Osteocyte (in vitro differentiated cells): Measurements from ENCODE around the gene KREMEN2. TPM values are rescaled to one million over a fixed set of nuclear protein-coding genes. Genes with fewer than 3 reads are reported as not detected.

Source experiments
- DNase-seq: peaks from one replicate; pipeline ENCODE4 v3.0.0; 2021; ENCODE audit warnings: mixed read lengths; ENCODE audit not compliant: unreplicated experiment; ENCODE audit errors: extremely low spot score
- H3K27ac Mint-ChIP-seq: one replicate; pipeline ENCODE4 v1.8.0; 2021; ENCODE audit warnings: mild to moderate bottlenecking, mixed read lengths; ENCODE audit not compliant: unreplicated experiment
- H3K27me3 Mint-ChIP-seq: one replicate; pipeline ENCODE4 v1.8.0; 2021; ENCODE audit warnings: mixed read lengths; ENCODE audit not compliant: unreplicated experiment
- H3K36me3 Mint-ChIP-seq: one replicate; pipeline ENCODE4 v1.8.0; 2021; ENCODE audit warnings: mixed read lengths; ENCODE audit not compliant: unreplicated experiment
- H3K4me1 Mint-ChIP-seq: one replicate; pipeline ENCODE4 v1.8.0; 2021; ENCODE audit warnings: mixed read lengths; ENCODE audit not compliant: unreplicated experiment
- H3K4me3 Mint-ChIP-seq: one replicate; pipeline ENCODE4 v1.8.0; 2021; ENCODE audit warnings: mild to moderate bottlenecking, moderate library complexity, mixed read lengths; ENCODE audit not compliant: unreplicated experiment
- H3K9me3 Mint-ChIP-seq: one replicate; pipeline ENCODE4 v1.8.0; 2021; ENCODE audit warnings: mixed read lengths; ENCODE audit not compliant: unreplicated experiment
- CTCF ChIP-seq: fragments of 200-600 bp; sonication (generic); IDR thresholded peaks from 2 replicates; pipeline ENCODE4 v1.5.0; 2021; ENCODE audit warnings: antibody characterized with exemption, mild to moderate bottlenecking, moderate library complexity
- total RNA-seq: library from RNA; stranded (reverse); gene quantifications from 2 replicates; pipeline ENCODE4 v1.2.1, GENCODE V29; 2021

KREMEN2 gene
- total RNA-seq, 1 donor from 2014 or later: not detected

- H3K9me3 Mint-ChIP-seq: no peaks in the 10 kb centered on the region
- H3K27ac Mint-ChIP-seq: no peak overlapping the region
- DNase-seq: no peak
- no peaks in the 10 kb centered on the region for H3K36me3 Mint-ChIP-seq
- peaks cover 18% of the 10 kb centered on the region for H3K4me1 Mint-ChIP-seq
- H3K4me3 Mint-ChIP-seq: no peak overlapping the region
- TF ChIP-seq CTCF: no peak
- H3K27me3 Mint-ChIP-seq: no peaks in the 10 kb centered on the region
Measured at GRCh38 chr16:2988590-2989099, 24.6 kb downstream of the KREMEN2 start.

DNA sequence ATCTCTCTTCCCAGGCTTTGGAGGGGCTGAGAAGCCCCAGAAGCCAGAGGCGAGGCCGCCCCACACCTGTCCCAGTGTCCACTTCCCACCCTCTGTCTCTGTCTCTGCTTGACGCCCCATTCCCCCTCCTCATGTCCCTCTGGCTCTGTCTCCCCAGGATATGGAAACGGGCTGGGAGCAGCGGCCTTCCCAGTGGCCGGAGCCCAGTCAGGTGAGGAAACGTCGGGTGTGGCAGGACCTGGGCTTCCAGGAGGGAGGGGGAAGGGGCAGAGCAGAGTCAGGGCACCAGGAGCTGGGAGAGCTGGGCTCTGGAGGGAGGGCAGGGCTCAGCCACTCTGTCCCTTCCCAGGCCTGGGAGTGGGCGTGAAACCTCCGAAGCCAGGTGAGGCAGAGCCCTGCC, 26.8 kb downstream of the KREMEN2 start:
- Mint-ChIP-seq H3K27me3 (no peaks in the 10 kb centered on the region), H3K36me3 (no peaks in the 10 kb centered on the region), H3K27ac (no peak overlapping the region), H3K4me1 (peaks cover 15% of the 10 kb centered on the region), H3K4me3 (no peak overlapping the region), H3K9me3 (no peaks in the 10 kb centered on the region)
- DNase-seq: no peak
- no peak for TF ChIP-seq CTCF

DNA sequence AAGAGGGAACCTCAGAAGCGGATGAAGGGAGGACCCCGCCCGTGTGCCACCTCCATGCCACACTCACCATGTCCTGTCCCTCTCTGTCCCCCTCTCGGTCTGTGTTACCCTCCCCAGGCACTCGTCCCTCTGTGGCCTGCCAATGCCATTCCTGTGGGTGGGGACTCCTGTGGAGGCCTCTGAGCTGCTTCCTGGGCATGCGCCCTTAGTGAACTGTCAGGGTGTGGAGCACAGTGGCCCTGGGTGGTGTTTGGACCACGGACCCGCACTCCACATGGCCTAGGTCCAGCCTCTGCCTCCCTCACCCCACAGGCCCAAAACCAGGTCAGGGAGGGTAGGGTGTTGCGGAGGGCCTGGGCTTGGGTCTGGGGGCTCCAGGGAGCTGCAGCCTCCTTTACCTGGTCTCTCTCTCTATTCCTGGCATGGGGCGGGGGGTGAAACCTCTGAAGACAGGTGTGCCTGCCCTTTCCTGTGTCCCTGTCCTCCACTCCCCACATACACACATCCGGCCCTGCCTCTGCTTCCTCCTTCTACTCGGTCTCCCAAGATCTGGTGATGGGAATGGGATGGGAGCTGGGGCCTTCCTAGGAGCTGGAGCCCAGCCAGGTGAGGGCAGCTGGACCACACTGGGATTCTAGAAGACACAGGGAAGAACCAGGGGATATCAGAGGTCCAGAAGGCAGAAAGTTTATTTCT, 27.6 kb downstream of the KREMEN2 start:
- Mint-ChIP-seq H3K27me3 (no peaks in the 10 kb centered on the region), H3K36me3 (no peaks in the 10 kb centered on the region), H3K4me3 (no peak overlapping the region), H3K4me1 (peaks cover 10% of the 10 kb centered on the region), H3K27ac (no peak overlapping the region), H3K9me3 (no peaks in the 10 kb centered on the region)
- no peak for DNase-seq
- no peak for TF ChIP-seq CTCF

GRCh38 chr16:2992383-2993081, 28.5 kb downstream of the KREMEN2 start:
- Mint-ChIP-seq H3K4me3 (no peak overlapping the region), H3K9me3 (no peaks in the 10 kb centered on the region), H3K36me3 (no peaks in the 10 kb centered on the region), H3K27me3 (no peaks in the 10 kb centered on the region), H3K27ac (no peak overlapping the region), H3K4me1 (peaks cover 8% of the 10 kb centered on the region)
- DNase-seq: no peak
- TF ChIP-seq CTCF: no peak

- Mint-ChIP-seq H3K27me3 (peaks cover 16% of the 10 kb centered on the region), H3K36me3 (no peaks in the 10 kb centered on the region), H3K4me3 (no peak overlapping the region), H3K4me1 (no peaks in the 10 kb centered on the region), H3K27ac (no peak overlapping the region), H3K9me3 (no peaks in the 10 kb centered on the region)
- TF ChIP-seq CTCF: no peak
- no peak for DNase-seq
Measured at GRCh38 chr16:2996298-2996697, 32.2 kb downstream of the KREMEN2 start.
